DMS53 treated with DMSO at 0.1 percent for 48 hours (cell line): Measurements from ENCODE around the gene ZNF688.
A peak's percentile ranks its signal among the peaks of the same experiment; 100 is the strongest.
"Not testable (repeated sequence)": the region's sequence is repeated elsewhere in the genome, so short reads cannot be mapped to it uniquely, and the experiment has no call there.

Experiments used
- DNase-seq: peaks from one replicate; lab custom pipeline; 2025; ENCODE audit not compliant: unreplicated experiment; lab: John Stamatoyannopoulos, UW

ZNF688 gene

DNA sequence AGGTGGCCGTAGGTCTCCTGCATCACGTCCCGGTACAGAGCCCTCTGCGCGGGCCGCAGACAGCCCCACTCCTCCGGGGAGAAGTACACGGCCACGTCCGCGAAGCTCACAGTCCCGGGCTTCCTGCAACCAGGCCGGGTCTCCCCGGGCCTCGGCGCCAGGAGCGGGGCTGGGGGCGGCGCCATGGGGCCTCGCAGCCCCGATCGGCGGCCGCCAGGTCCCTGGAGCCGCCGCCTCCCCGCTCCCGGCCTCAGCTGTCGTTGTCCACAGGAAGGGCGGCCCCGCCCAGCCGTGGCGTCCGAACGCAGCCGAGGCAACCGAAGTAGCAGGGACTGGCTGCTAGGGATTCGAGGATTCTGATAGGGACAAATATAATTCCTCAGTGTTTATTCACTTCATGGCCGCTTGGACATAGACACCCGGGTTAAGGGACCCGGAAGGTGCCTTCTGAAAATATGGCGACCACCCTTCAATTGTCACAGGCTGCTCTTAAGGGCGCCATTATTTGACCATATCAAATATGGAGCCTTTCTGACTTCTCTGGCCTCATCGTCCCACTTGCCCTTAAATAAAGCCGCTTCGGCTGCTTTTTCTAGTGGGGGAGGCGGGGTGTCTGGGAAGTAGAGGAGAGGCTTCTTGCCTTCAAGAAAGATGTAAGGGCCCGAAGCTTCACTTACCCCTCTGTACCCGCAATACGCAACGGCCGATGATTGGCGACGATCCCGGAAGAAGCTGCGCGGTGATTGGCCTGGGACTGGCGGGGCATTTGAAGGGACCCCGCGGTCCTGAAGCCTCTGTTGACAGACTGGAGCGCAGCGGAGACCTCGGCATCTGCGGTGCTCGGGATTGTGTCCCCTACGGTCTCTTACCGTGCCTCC is at the start of gene ZNF688:
Gene ZNF688 (minus strand): TSS at position 270 of the 878 bp plus-strand sequence. CDS start 85 bp downstream, at position 185.
- peak; percentile 84 for DNase-seq

DNA sequence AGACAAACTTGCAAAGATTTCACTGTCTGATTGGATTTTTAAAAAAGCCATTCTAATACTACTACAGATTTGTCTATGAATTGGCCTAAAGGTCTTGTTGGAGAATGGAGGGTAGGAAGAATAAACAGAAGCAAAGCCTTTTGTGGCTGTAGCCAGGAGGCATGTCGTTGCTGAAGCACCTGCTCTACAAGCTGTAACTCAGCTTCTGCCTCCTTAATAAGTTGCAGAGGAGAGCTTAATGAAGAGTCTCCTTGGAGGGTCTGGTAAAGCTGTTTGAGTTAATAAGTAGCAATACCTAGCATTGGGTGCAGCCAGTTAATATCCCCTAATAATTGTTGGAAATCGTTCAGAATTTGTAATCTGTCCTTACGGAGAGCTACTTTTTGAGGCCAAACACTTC is 48.7 kb upstream of the ZNF688 start:
- no peak for DNase-seq

DNA sequence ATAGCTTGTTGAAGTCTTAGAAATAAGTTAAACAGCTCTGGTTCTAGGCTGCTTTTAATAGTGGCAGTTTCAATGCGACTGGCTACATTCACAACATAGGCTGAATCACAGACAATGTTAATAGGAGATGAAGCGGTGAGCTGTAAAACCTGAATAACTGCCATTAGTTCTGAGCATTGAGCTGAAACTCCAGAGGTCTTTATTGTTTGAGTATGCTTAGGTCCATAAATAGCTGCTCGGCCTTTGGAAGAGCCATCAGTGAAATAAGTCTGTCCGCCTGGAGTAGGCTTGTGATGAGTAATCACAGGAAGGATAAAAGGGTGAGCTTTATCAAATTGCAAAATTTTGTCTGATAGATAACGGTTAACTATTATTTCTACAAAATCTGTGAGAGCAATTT is 48.1 kb upstream of the ZNF688 start:
- DNase-seq, result no peak

DNA sequence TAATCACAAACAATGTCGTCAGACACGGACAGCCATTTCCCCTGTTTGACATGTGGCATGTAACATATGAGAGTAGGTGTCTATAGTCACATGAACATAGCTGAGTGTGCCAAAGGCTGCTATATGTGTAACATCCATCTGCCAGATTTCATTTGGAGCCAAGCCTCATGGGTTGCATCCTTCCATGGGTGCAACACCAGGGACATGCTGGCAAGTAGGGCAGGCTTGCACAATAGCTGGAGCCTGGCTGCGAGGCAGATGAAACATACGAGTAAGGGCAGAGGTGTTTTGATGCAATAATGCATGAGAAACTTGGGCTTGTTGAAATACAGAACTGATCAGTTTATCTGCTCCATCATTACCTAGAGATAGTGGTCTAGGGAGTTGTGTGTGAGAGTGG is 47.7 kb upstream of the ZNF688 start:
- no peak for DNase-seq

DNA sequence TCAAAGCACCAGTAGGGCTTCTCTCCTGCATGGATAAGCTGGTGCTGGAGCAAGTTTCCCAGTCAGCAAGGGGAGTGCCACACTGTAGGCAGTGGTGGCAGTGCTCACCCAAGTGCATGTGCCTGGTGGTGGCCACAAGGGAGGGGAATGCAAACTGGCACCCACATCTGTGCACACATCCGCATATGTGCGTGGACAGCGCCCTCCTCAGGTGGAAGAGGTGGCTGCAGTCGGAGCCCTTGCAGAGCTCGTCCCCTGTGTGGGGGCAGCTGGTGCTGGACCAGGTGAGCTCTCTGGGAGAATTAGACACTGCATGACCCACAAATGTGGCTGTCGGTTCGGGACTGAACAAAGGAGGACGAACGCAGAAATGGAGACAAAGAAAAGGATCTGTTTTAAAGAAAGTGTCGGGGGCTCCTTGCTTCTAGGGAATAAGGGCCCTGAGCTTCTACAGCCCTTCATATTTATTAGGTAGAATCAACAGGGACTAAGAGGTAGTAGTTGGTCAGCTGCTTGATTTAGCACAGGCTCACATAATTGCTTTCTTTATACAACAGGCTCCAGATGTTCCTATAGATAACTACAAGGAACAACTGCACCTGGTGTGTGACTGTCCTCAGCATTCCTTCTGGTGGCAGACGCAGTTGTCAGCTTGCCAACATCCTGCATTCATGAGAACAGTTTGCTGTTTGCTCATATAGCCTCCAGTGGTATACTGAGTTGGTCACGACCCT is 44.0 kb upstream of the ZNF688 start:
- DNase-seq, result no peak

DNA sequence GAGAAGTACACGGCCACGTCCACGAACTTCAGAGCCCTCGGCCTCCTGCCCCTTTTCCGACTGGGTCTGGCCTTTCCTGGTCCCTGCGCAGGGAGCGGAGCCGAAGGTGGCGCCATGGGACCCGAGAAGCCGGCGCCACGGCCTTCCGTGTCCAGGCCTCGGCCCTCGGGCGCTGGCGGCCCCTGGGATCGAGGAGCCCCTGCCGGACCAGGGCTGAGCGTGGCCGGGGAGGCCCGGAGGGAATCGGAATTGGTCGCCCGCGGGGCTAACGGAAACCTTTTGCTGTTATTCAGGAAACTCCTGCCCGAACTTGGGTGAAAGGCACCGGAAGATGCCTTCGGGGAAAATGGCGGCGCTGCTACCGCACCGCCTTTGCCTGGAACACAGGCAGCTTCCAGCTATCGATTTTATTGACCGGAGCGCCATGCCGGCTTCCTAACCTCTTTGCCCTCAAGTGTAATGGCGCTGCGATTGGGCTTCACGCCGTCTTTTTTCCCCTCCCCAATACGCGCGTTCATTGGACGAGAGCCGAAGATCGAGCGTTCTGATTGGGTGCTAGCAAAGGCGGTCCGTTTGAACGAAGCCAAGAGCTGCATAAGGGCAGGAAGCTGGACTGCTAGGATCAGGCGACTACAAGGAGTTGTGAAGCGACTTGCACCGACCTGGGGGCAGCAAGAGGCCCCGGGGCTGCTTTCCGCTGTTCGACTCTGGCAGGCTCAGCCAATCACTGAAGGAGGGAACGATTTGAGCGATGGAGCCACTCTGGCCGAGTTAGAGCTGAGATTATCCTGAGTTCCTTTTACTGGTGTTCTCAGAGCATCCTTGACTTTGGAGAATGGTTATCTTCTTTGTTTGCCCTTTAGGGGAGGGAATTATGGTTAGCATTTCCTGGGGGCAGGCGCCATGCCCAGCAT is 38.7 kb upstream of the ZNF688 start, which contains the start of gene ZNF689:
Gene ZNF689 (minus strand): TSS at position 464 of the 914 bp plus-strand sequence. CDS start 348 bp downstream, at position 116.
- DNase-seq, result peak; percentile 85

DNA sequence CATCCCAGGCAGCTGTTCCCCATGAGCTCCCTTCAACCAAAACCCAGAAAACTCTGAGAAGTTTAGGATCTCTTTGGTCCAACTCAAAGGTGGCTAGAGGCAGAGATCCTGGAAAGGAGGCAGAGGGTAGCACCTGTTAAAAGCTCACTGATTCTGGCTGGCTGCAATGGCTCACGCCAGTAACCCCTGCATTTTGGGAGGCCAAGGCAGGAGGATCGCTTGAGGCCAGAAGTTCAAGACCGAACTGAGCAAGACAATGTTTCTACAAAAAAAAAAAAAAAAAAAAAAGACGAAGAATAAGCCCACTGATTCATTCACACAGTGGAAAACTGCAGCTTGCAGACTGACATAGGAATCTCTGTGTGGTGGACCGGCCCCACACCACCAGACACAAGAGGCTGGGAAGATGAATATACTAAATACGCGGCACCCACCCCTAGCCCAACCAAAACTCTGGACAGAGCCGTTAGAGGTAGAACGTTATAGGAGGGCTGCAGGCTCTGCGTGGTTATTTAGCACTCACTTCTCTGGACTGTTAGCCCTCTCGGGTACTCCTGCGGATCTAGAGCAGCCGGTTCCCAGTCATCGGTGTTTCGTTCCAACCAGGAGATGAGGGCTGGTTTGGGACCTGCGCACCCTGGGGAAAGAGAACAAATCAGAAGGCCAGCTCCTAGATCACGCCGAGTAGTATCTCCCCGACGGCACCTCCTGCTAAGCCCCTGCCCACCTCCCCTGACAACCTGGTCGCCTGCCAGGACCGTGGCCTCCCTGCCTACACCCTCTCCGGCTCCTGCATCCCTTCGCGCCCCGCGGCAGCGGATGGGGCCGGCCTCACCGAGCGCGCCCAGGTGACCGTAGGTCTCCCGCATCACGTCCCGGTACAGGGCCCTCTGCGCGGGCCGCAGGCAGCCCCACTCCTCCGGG is 37.8 kb upstream of the ZNF688 start:
- no peak for DNase-seq

DNA sequence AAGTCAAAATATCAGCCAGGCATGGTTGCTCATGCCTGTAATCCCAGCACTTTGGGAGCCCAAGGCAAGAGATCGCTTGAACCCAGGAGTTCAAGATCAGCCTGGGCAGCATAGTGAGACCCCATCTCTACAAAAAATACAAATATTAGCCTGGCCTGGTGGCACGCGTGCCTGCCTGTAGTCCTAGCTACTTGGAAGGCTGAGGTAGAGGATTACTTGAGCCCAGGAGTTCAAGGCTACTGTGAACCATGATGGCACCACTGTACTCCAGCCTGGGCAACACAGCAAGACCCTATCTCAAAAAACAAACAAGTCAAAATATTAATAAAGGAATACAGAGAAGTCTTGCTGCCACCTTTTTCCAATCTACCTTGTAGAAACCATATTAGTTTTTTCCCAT is 34.5 kb upstream of the ZNF688 start:
- DNase-seq, result no peak

DNA sequence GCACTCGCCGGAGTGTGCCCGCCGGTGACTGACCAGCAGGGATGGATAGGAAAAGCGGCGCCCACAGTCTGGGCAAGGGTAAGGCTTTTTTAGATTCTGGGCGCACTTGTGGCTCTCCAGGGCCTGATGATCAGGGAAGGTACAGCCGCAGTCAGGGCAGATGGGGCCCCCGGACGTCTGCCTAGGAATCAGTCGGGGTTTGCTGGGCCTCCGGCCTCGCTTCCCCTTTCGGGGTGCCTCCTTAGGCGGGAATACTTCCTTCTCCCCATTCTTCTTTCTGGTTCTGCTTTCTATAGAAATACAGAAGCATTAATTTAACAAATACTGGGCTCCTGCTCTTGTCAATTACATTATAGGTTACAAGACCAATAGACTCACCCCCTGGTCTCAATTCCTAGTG is 33.6 kb upstream of the ZNF688 start:
- DNase-seq, result no peak

DNA sequence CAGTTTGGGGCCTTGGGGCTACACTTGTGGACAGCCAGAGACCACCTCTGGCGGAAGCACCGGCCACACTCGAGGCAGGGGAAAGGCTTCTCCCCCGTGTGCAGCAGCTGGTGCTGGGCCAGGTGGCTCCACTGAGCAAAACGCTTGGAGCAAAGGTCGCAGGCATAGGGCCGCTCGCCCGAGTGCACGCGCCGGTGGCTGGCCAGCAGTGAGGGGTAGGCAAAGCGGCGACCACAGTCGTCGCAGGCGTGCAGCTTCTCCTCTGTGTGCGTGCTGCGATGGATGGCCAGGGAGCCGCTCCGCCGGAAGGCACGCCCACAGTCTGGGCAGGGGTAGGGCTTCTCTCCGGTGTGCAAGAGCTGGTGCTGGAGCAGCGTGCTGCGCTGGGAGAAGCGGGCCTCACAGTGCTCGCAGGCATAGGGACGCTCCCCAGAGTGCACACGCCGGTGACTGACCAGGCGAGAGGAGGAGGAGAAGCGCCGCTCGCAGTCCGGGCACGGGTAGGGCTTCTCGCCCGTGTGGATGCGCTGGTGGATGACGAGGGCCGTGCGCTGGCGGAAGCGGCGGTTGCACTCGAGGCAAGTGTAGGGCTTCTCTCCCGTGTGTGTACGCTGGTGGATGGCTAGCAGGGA is 32.9 kb upstream of the ZNF688 start:
- no peak for DNase-seq

DNA sequence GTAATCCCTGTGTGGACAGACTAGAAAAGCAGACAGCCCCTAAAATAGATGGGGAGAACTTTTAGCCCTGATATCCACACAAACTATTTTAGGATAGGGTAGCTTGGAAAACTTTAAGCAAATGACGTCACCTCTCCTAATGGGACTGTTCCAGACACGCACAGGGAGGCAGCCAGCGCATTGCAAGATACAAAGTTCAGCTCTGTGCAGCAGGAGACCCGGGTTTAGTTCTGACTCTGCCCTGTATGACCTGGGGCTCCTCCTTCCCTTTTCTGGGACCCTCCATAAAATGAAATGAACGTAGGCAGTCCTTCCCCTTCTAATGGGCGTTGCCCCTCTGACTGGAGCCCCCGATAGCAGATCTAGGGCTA is 32.4 kb upstream of the ZNF688 start:
- DNase-seq, result no peak

DNA sequence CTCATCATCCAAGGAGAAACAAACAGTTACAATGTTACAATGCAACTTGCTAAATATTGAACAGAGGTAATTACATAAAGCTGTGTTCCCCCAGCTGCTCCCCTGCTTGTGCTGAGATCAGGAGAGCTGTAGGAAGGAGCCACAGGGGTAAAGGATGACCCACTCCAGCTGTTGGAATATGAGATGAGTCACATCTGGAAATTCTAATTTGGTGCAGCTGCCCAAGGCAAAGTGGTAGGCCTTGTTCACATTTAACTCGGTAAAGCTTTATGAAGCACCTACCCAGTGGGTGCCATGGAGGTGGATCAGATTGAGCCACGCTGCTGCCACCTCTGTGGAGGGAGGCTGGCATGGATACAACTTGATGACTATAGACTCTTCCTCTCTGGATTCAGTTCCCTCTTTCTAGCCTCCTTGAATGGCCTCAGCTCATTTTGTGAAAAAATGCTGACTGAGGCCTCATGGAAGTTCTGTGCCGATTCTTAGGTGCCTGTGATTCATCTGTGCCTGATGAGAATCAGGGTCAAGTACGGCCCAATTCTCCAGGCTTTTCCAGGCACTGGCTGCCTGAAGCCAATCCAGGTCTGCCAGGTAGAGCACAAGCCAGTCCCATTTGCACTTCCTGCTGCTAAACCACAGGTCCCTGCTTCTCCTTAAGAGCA is 31.2 kb upstream of the ZNF688 start:
- no peak for DNase-seq

DNA sequence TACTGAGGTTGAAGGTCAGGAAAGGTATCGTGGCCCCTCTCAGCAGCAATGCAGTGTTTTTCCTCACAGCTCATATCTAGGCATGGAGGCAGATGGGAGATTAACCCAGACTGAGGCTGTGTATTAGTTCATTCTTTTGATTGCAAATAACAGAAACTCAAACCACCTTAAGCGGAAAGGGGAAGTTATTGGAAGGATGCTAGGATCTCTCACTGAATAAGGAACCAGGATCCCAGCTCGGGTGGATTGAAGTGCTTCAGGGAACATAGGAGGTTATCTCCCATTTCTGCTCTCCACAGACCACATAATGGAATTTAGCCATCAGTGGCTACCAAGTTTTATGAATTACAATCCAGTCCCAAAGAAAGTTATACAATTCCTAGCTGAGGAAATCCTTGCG is 30.5 kb upstream of the ZNF688 start:
- DNase-seq, result no peak

DNA sequence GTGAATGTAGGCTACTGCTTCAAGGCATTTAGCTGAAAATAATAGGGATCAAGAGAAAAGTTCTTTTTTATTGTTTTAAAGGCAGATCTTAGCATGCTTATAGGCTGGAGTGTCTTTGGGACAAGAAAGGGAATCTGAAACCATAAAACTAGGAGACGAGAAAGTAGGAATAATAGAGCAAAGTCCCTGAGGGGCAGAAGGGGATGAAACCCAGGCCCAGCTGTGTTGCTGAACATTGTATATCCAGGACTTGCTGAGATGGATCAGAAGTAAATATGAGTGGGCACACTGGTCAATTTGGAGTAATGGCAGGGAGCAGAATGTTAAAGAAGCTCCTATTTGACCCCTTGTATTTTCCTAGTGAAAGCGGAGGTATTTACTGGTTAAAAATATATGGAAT is 29.4 kb upstream of the ZNF688 start:
- DNase-seq, result no peak

DNA sequence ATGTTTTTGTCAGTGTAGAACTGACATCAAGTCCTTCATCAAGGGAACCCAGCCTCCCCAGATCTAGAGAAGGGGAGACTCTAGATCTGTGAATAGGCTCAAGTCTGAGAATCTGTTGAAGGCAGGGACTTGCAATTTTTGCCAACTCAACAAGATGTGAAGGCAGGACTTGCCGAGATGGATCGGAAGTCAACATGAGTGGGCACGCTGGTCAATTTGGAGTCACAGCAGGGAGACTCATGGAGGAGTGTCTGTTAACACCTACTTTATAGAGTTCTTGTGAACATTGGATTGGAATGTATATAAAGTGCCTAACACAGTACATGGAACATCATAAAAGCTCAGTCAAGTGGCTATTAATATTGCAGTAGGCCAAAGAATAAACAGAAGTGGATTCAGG is 28.7 kb upstream of the ZNF688 start:
- DNase-seq, result no peak

DNA sequence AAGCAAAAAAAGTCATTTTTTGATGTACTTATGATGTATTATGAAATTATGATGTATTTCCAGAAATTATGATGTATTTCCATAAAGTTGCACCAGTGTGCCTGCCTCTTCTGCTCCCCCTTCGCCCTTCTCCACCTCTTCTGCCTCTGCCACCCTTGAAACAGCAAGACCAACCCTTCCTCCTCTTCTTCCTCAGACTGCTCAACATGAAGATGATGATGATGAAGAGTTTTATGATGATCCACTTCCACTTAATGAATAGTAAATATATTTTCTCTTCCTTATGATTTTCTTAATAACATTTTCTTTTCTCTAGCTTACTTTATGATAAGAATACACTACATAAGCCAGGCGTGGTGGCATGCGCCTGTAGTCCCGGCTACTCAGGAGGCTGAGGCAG is 21.4 kb upstream of the ZNF688 start:
- DNase-seq, result no peak

DNA sequence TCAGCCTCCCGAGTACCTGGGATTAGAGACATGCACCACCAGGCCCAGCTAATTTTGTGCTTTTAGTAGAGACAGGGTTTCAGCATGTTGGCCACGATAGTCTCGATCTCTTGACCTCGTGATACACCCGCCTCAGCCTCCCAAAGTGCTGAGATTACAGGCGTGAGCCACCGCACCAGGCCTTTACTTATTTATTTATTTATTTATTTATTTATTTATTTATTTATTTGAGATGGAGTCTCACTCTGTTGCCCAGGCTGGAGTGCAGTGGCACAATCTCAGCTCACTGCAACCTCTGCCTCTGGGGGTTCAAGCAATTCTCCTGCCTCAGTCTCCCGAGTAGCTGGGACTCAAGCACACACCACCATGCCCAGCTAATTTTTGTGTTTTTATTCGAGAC is 19.4 kb upstream of the ZNF688 start:
- DNase-seq, result not testable (repeated sequence)

DNA sequence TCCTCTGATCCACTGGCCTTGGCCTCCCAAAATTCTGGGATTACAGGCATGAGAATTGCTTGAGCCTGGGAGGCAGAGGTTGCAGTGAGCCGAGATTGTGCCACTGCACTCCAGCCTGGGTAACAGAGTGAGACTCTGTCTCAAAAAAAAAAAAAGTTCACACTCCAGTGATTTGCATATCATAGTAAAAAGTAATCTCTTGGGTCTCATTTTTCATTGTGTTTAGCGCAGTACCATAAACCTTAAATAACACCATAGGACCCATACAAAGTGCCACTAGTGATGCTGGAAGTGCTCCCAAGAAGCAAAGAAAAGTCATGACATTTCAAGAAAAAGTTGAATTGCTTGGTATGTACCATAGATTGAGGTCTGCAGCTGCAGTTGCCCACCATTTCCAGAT is 18.1 kb upstream of the ZNF688 start:
- not testable (repeated sequence) for DNase-seq

DNA sequence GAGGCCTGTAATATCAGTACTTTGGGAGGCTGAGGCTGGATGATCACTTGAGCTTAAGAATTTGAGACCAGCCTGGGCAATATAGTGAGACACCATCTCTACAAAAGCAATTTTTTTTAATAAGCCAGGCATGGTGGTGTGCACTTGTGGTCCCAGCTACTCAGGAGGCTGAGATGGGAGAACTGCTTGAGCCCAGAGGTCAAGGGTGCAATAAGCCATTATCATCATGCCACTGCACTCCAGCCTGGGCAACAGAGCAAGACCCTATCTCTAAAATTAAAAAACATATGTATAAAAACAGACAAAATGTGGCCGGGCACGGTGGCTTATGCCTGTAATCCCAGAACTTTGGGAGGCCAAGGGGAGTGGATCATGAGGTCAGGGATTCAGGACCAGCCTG is 17.1 kb upstream of the ZNF688 start:
- DNase-seq, result no peak
